ENCODE measurements around the gene TBC1D2B.

TBC1D2B gene

GRCh38 chr15:78093242-78094020, 15.9 kb upstream of the TBC1D2B start:
- no peak for TF ChIP-seq CTCF (IDR thresholded peaks at IDR 0.05; ENCODE audit: insufficient read depth, missing control alignments)
- FAIRE-seq (no peak), DNase-seq (ENCODE audit: insufficient read length, low spot score) (no peak)

- FAIRE-seq (no peak), DNase-seq (ENCODE audit: insufficient read length, low spot score) (no peak)
- TF ChIP-seq CTCF (IDR thresholded peaks at IDR 0.05; ENCODE audit: insufficient read depth, missing control alignments) = no peak
Observed at GRCh38 chr15:78092261-78093041, 14.9 kb upstream of the TBC1D2B start, which contains the start of gene SH2D7. Gene SH2D7, plus strand, starts transcription at chr15:78092561. Its CDS starts 24 bp downstream, at chr15:78092585.

GRCh38 chr15:78090422-78091063, 13.0 kb upstream of the TBC1D2B start:
- no peak for DNase-seq (ENCODE audit: insufficient read length, low spot score)
- no peak for TF ChIP-seq CTCF (IDR thresholded peaks at IDR 0.05; ENCODE audit: insufficient read depth, missing control alignments)
- no peak for FAIRE-seq

- no peak for TF ChIP-seq CTCF (IDR thresholded peaks at IDR 0.05; ENCODE audit: insufficient read depth, missing control alignments)
- DNase-seq (ENCODE audit: insufficient read length, low spot score) (no peak), FAIRE-seq (no peak)
Observed at GRCh38 chr15:78088773-78089080, 11.2 kb upstream of the TBC1D2B start.

DNA sequence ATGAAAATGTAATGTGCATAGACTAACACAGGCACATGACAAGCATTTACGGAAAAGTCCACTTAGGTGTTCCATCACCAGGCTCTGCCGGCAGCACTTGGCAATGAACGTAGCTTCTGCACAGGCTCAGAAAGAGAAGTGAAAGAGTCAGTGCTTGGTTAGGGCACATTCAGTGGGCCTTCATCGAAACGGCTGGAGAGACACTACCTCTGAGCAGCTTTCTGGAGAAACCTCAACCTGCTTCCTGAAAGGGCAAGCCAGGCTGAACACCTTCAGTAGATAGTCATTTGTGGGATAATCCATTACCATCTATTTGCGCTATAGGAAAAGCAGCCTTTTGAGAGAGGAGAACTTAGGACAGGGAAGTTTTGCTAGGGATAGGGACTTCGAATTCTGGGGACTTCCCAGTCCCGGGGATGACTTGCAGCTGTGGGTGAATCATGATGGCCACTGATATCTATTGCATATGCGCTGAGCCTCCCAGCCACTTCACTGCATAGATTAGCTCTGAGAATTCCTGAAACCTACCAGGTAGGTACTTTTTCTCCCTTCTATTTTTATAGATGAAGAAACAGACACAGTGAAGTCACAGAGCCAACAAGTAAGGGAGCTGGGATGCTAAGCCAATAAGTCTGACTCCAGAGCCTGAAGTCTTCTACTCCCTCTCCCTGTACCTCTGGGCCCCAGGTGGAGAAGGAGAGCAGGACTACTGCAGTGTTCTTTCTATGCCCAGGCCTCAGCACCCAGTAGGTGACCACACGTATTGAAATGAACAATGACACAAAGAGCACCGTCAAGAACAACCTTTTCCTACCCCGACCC, 10.7 kb upstream of the TBC1D2B start:
- no peak for TF ChIP-seq CTCF (IDR thresholded peaks at IDR 0.05; ENCODE audit: insufficient read depth, missing control alignments)
- FAIRE-seq = no peak
- DNase-seq (ENCODE audit: insufficient read length, low spot score) = no peak

DNA sequence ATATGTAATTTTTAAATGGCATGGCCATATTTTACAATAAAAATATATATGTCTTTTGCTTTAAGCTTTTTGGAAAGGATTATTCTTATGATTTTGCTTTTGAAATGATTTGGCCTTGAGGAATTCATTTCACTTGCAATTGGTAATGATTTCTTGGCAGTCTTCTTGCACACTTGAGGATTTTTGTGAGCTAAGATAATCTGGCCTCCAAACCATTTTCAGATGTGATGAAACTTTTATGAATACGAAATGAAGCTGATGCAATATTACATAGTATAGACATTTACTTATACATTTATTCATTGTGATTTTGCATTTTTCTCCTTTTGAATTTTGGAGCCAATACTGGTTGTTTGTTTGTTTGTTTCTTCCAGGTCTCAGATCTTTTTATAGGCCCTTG, 8.4 kb upstream of the TBC1D2B start:
- TF ChIP-seq CTCF (IDR thresholded peaks at IDR 0.05; ENCODE audit: insufficient read depth, missing control alignments) = no peak
- DNase-seq (ENCODE audit: insufficient read length, low spot score) (no peak), FAIRE-seq (no peak)

Data from D721Med (cell line).